ENCODE data around the gene TMEM109.

TMEM109 gene

GRCh38 chr11:60917267-60917666 lies 3.3 kb downstream of the TMEM109 start:
- Mint-ChIP-seq H3K9me3 (no peaks in the 10 kb centered on the region), H3K27ac (peak overlapping the region in 2 of 3 experiments; percentile 34 to 35), H3K27me3 (ENCODE audit: low read depth) (no peaks in the 10 kb centered on the region), H3K36me3 (ENCODE audit: low read depth) (peaks cover 30% of the 10 kb centered on the region), H3K4me1 (peaks cover 68% of the 10 kb centered on the region), H3K4me3 (peak overlapping the region; percentile 28 to 80 (median 65))
- TF ChIP-seq CTCF (IDR thresholded peaks at IDR 0.05; ENCODE audit: unreplicated experiment in 3 of 3), result no peak

GRCh38 chr11:60918251-60918938 lies 4.4 kb downstream of the TMEM109 start:
- no peak overlapping the region for H3K27ac Mint-ChIP-seq
- TF ChIP-seq CTCF (IDR thresholded peaks at IDR 0.05; ENCODE audit: unreplicated experiment in 3 of 3), result no peak
- peaks cover 67% of the 10 kb centered on the region for H3K4me1 Mint-ChIP-seq
- H3K9me3 Mint-ChIP-seq, result no peaks in the 10 kb centered on the region
- H3K27me3 Mint-ChIP-seq (ENCODE audit: low read depth), result no peaks in the 10 kb centered on the region
- H3K36me3 Mint-ChIP-seq (ENCODE audit: low read depth), result peaks cover 34% of the 10 kb centered on the region
- H3K4me3 Mint-ChIP-seq, result no peak overlapping the region

GRCh38 chr11:60918939-60919265 lies 4.9 kb downstream of the TMEM109 start:
- H3K9me3 Mint-ChIP-seq, result no peaks in the 10 kb centered on the region
- H3K27me3 Mint-ChIP-seq (ENCODE audit: low read depth), result no peaks in the 10 kb centered on the region
- TF ChIP-seq CTCF (IDR thresholded peaks at IDR 0.05; ENCODE audit: unreplicated experiment in 3 of 3), result no peak
- H3K27ac Mint-ChIP-seq, result no peak overlapping the region
- H3K36me3 Mint-ChIP-seq (ENCODE audit: low read depth), result peaks cover 34% of the 10 kb centered on the region
- peaks cover 64% of the 10 kb centered on the region for H3K4me1 Mint-ChIP-seq
- H3K4me3 Mint-ChIP-seq, result no peak overlapping the region

GRCh38 chr11:60919320-60919719 lies 5.4 kb downstream of the TMEM109 start:
- Mint-ChIP-seq H3K27ac (no peak overlapping the region), H3K4me3 (no peak overlapping the region), H3K4me1 (peaks cover 65% of the 10 kb centered on the region), H3K36me3 (ENCODE audit: low read depth) (peaks cover 34% of the 10 kb centered on the region), H3K27me3 (ENCODE audit: low read depth) (no peaks in the 10 kb centered on the region), H3K9me3 (no peaks in the 10 kb centered on the region)
- TF ChIP-seq CTCF (IDR thresholded peaks at IDR 0.05; ENCODE audit: unreplicated experiment in 3 of 3), result no peak

GRCh38 chr11:60919956-60920355 lies 6.0 kb downstream of the TMEM109 start:
- peaks cover 64% of the 10 kb centered on the region for H3K4me1 Mint-ChIP-seq
- H3K27me3 Mint-ChIP-seq (ENCODE audit: low read depth), result no peaks in the 10 kb centered on the region
- TF ChIP-seq CTCF (IDR thresholded peaks at IDR 0.05; ENCODE audit: unreplicated experiment in 3 of 3), result no peak
- H3K4me3 Mint-ChIP-seq, result peak overlapping the region in 1 of 3 experiments; percentile 29
- no peak overlapping the region for H3K27ac Mint-ChIP-seq
- H3K9me3 Mint-ChIP-seq, result no peaks in the 10 kb centered on the region
- H3K36me3 Mint-ChIP-seq (ENCODE audit: low read depth), result peaks cover 34% of the 10 kb centered on the region

- peak overlapping the region in 1 of 3 experiments; percentile 34 for H3K4me3 Mint-ChIP-seq
- peaks cover 3% of the 10 kb centered on the region for H3K27me3 Mint-ChIP-seq (ENCODE audit: low read depth)
- no peaks in the 10 kb centered on the region for H3K9me3 Mint-ChIP-seq
- TF ChIP-seq CTCF (IDR thresholded peaks at IDR 0.05; ENCODE audit: unreplicated experiment in 3 of 3), result no peak
- H3K36me3 Mint-ChIP-seq (ENCODE audit: low read depth), result peaks cover 39% of the 10 kb centered on the region
- H3K27ac Mint-ChIP-seq, result peak overlapping the region in 1 of 3 experiments; percentile 21
- H3K4me1 Mint-ChIP-seq, result peaks cover 64% of the 10 kb centered on the region
These were observed 7.3 kb downstream of the TMEM109 start for GRCh38 chr11:60921259-60921658.

All from nephron (organoid).